Activated CD8-positive, alpha-beta T cell treated with anti-CD3 and anti-CD28 coated beads for 36 hours (primary cell): ENCODE data around the gene KNDC1. TPM values are rescaled to one million over a fixed set of nuclear protein-coding genes. Genes with fewer than 3 reads are reported as not detected.
A peak's percentile ranks its signal among the peaks of the same experiment; 100 is the strongest.

Experiments used
- ATAC-seq: fragments of 200-7000 bp; cut with Tn5 transposase; one replicate; pipeline ENCODE4 v1.10.0; 2021; ENCODE audit warnings: mild to moderate bottlenecking, moderate library complexity
- CTCF ChIA-PET: fragments of 350-600 bp; sonication (Branson Sonifier 250); formaldehyde crosslinking; loops from one replicate; lab custom pipeline; 2021; ENCODE audit warnings: antibody characterized with exemption; lab: Charles Lee
- POLR2A ChIA-PET: fragments of 350-600 bp; sonication (Branson Sonifier 250); formaldehyde crosslinking; loops from one replicate; lab custom pipeline; 2021; ENCODE audit warnings: antibody characterized with exemption; lab: Charles Lee
- DNase-seq: peaks from one replicate; pipeline ENCODE4 v3.0.0-alpha.2; 2020
- H3K27ac Mint-ChIP-seq: one replicate; pipeline ENCODE4 v1.8.0; 2021; ENCODE audit warnings: mild to moderate bottlenecking, mixed read lengths
- H3K27me3 Mint-ChIP-seq: one replicate; pipeline ENCODE4 v1.8.0; 2021; ENCODE audit warnings: mixed read lengths
- H3K36me3 Mint-ChIP-seq: one replicate; pipeline ENCODE4 v1.8.0; 2021; ENCODE audit warnings: low read depth, mixed read lengths
- H3K4me1 Mint-ChIP-seq: one replicate; pipeline ENCODE4 v1.8.0; 2021; ENCODE audit warnings: low read depth, mixed read lengths
- H3K4me3 Mint-ChIP-seq: one replicate; pipeline ENCODE4 v1.8.0; 2021; ENCODE audit warnings: mild to moderate bottlenecking, moderate library complexity, mixed read lengths
- H3K9me3 Mint-ChIP-seq: one replicate; pipeline ENCODE4 v1.8.0; 2021; ENCODE audit warnings: mixed read lengths
- CTCF ChIP-seq: fragments of 200-600 bp; IDR thresholded peaks from one replicate; pipeline ENCODE4 v1.8.0; 2022; ENCODE audit warnings: antibody characterized with exemption, mild to moderate bottlenecking
- intact Hi-C: fragments of 100-400 bp; cut with micrococcal nuclease; formaldehyde crosslinking; loops from one replicate; pipeline ENCODE4 v1.10.0; 2022
- total RNA-seq, 2 experiments: library from RNA; stranded (reverse); gene quantifications; one replicate each; pipeline ENCODE4 v1.2.3, GENCODE V29; 2021

Gene KNDC1
- total RNA-seq, 2 experiments from 2014 or later, result not detected

- H3K27ac Mint-ChIP-seq, result peak overlapping the region; percentile 86
- intact Hi-C loops, result no loop called here
- ChIA-PET CTCF (interaction anchor here (0.8 to 3.5 kb wide), 6 partner anchors 17 to 115 kb away, joined by 3 to 28 read pairs (median 5); partner anchors contain the start of gene ADAM8), POLR2A (interaction anchor here (0.8 to 3.8 kb wide), 6 partner anchors 11 to 77 kb away, joined by 3 to 32 read pairs (median 4); partner anchors contain the start of gene ADAM8)
- H3K27me3 Mint-ChIP-seq, result peaks cover 2% of the 10 kb centered on the region
- H3K9me3 Mint-ChIP-seq, result no peaks in the 10 kb centered on the region
- peak; percentile 69 for DNase-seq
- H3K4me3 Mint-ChIP-seq, result peak overlapping the region; percentile 61
- H3K36me3 Mint-ChIP-seq, result peaks cover 6% of the 10 kb centered on the region
- ATAC-seq, result peak; percentile 9
- H3K4me1 Mint-ChIP-seq, result peaks cover 53% of the 10 kb centered on the region
- no peak for TF ChIP-seq CTCF
Measured at GRCh38 chr10:133258066-133258817, 98.2 kb downstream of the KNDC1 start.

- Mint-ChIP-seq H3K27ac (peak overlapping the region; percentile 82), H3K9me3 (no peaks in the 10 kb centered on the region), H3K36me3 (peaks cover 9% of the 10 kb centered on the region), H3K4me3 (peak overlapping the region; percentile 45), H3K27me3 (peaks cover 2% of the 10 kb centered on the region), H3K4me1 (peaks cover 55% of the 10 kb centered on the region)
- peak; percentile 96 for DNase-seq
- ChIA-PET POLR2A (interaction anchor here (0.8 to 3.8 kb wide), 6 partner anchors 13 to 134 kb away, joined by 3 to 32 read pairs (median 4); partner anchors contain the start of gene ADAM8), CTCF (interaction anchor here (2.0 to 3.5 kb wide), 2 partner anchors 16 to 116 kb away, joined by 7 to 28 read pairs; partner anchors contain the start of gene ADAM8)
- TF ChIP-seq CTCF, result no peak
- ATAC-seq, result peak; percentile 47
- intact Hi-C loops, result no loop called here
Measured at GRCh38 chr10:133258818-133259601, 99.0 kb downstream of the KNDC1 start.

- H3K4me1 Mint-ChIP-seq, result peaks cover 59% of the 10 kb centered on the region
- peaks cover 9% of the 10 kb centered on the region for H3K36me3 Mint-ChIP-seq
- ChIA-PET CTCF (interaction anchor here (2.0 to 3.5 kb wide), 2 partner anchors 16 to 116 kb away, joined by 7 to 28 read pairs; partner anchors contain the start of gene ADAM8), POLR2A (interaction anchor here (0.8 to 3.8 kb wide), 4 partner anchors 16 to 133 kb away, joined by 3 to 32 read pairs (median 6); partner anchors contain the start of gene ADAM8)
- ATAC-seq (no peak), DNase-seq (no peak)
- H3K27ac Mint-ChIP-seq, result peak overlapping the region; percentile 82
- no peak for TF ChIP-seq CTCF
- peak overlapping the region; percentile 45 for H3K4me3 Mint-ChIP-seq
- H3K9me3 Mint-ChIP-seq, result no peaks in the 10 kb centered on the region
- intact Hi-C loops, result no loop called here
- peaks cover 2% of the 10 kb centered on the region for H3K27me3 Mint-ChIP-seq
Measured at GRCh38 chr10:133259602-133259989, 99.6 kb downstream of the KNDC1 start.

- ChIA-PET CTCF (interaction anchor here (0.6 to 1.1 kb wide), 3 partner anchors 15 to 118 kb away, joined by 3 to 4 read pairs (median 3); partner anchors contain the start of gene ADAM8), POLR2A (interaction anchor here (1.4 to 4.6 kb wide), 2 partner anchors 11 to 15 kb away, joined by 4 to 46 read pairs; partner anchors contain the start of gene ADAM8)
- H3K27me3 Mint-ChIP-seq, result peaks cover 2% of the 10 kb centered on the region
- intact Hi-C loops, result no loop called here
- H3K4me3 Mint-ChIP-seq, result peak overlapping the region; percentile 76
- DNase-seq, result peak; percentile 93
- peak; percentile 69 for ATAC-seq
- TF ChIP-seq CTCF, result peak; percentile 11
- H3K9me3 Mint-ChIP-seq, result no peaks in the 10 kb centered on the region
- peaks cover 66% of the 10 kb centered on the region for H3K4me1 Mint-ChIP-seq
- peak overlapping the region; percentile 90 for H3K27ac Mint-ChIP-seq
- peaks cover 9% of the 10 kb centered on the region for H3K36me3 Mint-ChIP-seq
Measured at GRCh38 chr10:133260895-133261725, 101.1 kb downstream of the KNDC1 start.
